IPS-18c (cell line): Measurements from ENCODE around the gene CFC1.
"Not testable (repeated sequence)": the region's sequence is repeated elsewhere in the genome, so short reads cannot be mapped to it uniquely, and the experiment has no call there.

ENCODE experiments used
- H3K4me3 ChIP-seq: 2 replicates; pipeline ENCODE4 v1.7.0; 2013; ENCODE audit warnings: low read depth, mild to moderate bottlenecking, low read length, moderate library complexity; ENCODE audit not compliant: insufficient read depth
- H3K9me3 ChIP-seq: one replicate; pipeline ENCODE4 v1.6.1; 2013; ENCODE audit warnings: mild to moderate bottlenecking, low read length, moderate library complexity; ENCODE audit not compliant: control insufficient read depth, insufficient read depth

The CFC1 gene

GRCh38 chr2:130542789-130543188, 56.6 kb downstream of the CFC1 start:
- H3K4me3 ChIP-seq, H3K9me3 ChIP-seq: not testable (repeated sequence)
